Trophoblast cell (in vitro differentiated cells and primary cell): ENCODE measurements around the gene MAP4K5.
"Not testable (repeated sequence)": the region's sequence is repeated elsewhere in the genome, so short reads cannot be mapped to it uniquely, and the experiment has no call there.

Source experiments
- DNase-seq, 2 donors: peaks; one replicate each; pipeline ENCODE4 v3.0.0-alpha.2; 2016
- H2AFZ ChIP-seq: 2 replicates; pipeline ENCODE4 v1.6.1; 2013; ENCODE audit warnings: low read length, moderate library complexity, mild to moderate bottlenecking; ENCODE audit not compliant: insufficient read depth, poor library complexity
- H2AK5ac ChIP-seq: 2 replicates; pipeline ENCODE4 v1.6.1; 2013; ENCODE audit warnings: mild to moderate bottlenecking, low read length
- H2BK120ac ChIP-seq: 2 replicates; pipeline ENCODE4 v1.6.1; 2013; ENCODE audit warnings: low read length, mild to moderate bottlenecking, moderate library complexity; ENCODE audit not compliant: insufficient read depth, poor library complexity
- H2BK12ac ChIP-seq: 2 replicates; pipeline ENCODE4 v1.6.1; 2013; ENCODE audit warnings: mild to moderate bottlenecking, low read length, moderate library complexity
- H2BK5ac ChIP-seq: 2 replicates; pipeline ENCODE4 v1.6.1; 2013; ENCODE audit warnings: low read length, low read depth, moderate library complexity, mild to moderate bottlenecking; ENCODE audit not compliant: poor library complexity
- H3K14ac ChIP-seq: 2 replicates; pipeline ENCODE4 v1.6.1; 2013; ENCODE audit warnings: mild to moderate bottlenecking, low read length
- H3K18ac ChIP-seq: 2 replicates; pipeline ENCODE4 v1.6.1; 2013; ENCODE audit warnings: mild to moderate bottlenecking, low read length
- H3K23ac ChIP-seq: 2 replicates; pipeline ENCODE4 v1.6.1; 2013; ENCODE audit warnings: low read length
- H3K27ac ChIP-seq: 2 replicates; pipeline ENCODE4 v1.5.1; 2013; ENCODE audit warnings: low read depth, mild to moderate bottlenecking, inconsistent platforms, low read length, moderate library complexity
- H3K27me3 ChIP-seq: 2 replicates; pipeline ENCODE4 v1.6.1; 2013; ENCODE audit warnings: inconsistent platforms, mild to moderate bottlenecking, low read length, moderate library complexity; ENCODE audit not compliant: insufficient read depth
- H3K36me3 ChIP-seq, 2 experiments: 1 replicate in 1 of 2; 2 replicates in 1 of 2; pipeline ENCODE4 v1.6.1; 2013; ENCODE audit warnings: low read length in 2 of 2, mild to moderate bottlenecking in 2 of 2, moderate library complexity in 1 of 2; ENCODE audit not compliant: insufficient read depth in 2 of 2, control insufficient read depth in 1 of 2
- H3K4ac ChIP-seq: 2 replicates; pipeline ENCODE4 v1.6.1; 2013; ENCODE audit warnings: low read depth, mild to moderate bottlenecking, low read length, moderate library complexity
- H3K4me1 ChIP-seq, 2 experiments: 1 replicate in 1 of 2; 2 replicates in 1 of 2; pipeline ENCODE4 v1.6.1; 2013; ENCODE audit warnings: low read length in 2 of 2, mild to moderate bottlenecking in 2 of 2, moderate library complexity in 1 of 2; ENCODE audit not compliant: insufficient read depth in 2 of 2, control insufficient read depth in 1 of 2
- H3K4me2 ChIP-seq: 2 replicates; pipeline ENCODE4 v1.6.1; 2013; ENCODE audit warnings: inconsistent platforms, mild to moderate bottlenecking, low read length, moderate library complexity
- H3K4me3 ChIP-seq: 2 replicates; pipeline ENCODE4 v1.5.1; 2013; ENCODE audit warnings: mild to moderate bottlenecking, low read depth, low read length, inconsistent platforms
- H3K79me1 ChIP-seq: one replicate; pipeline ENCODE4 v1.6.1; 2013; ENCODE audit warnings: low read length
- H3K79me2 ChIP-seq: 2 replicates; pipeline ENCODE4 v1.6.1; 2013; ENCODE audit warnings: low read length, mild to moderate bottlenecking; ENCODE audit not compliant: control insufficient read depth, insufficient read depth, poor library complexity
- H3K9ac ChIP-seq: 2 replicates; pipeline ENCODE4 v1.6.1; 2013; ENCODE audit warnings: mild to moderate bottlenecking, low read length
- H3K9me3 ChIP-seq: 2 replicates; pipeline ENCODE4 v1.6.1; 2013; ENCODE audit warnings: low read depth, mild to moderate bottlenecking, control low read depth, inconsistent platforms, low read length; ENCODE audit not compliant: insufficient read depth
- H4K12ac ChIP-seq: 2 replicates; pipeline ENCODE4 v1.6.1; 2013; ENCODE audit warnings: low read depth, mild to moderate bottlenecking, low read length, moderate library complexity
- H4K8ac ChIP-seq: 2 replicates; pipeline ENCODE4 v1.6.1; 2013; ENCODE audit warnings: low read depth, mild to moderate bottlenecking, low read length, moderate library complexity
- H4K91ac ChIP-seq: one replicate; pipeline ENCODE4 v1.6.1; 2013; ENCODE audit warnings: low read depth, mild to moderate bottlenecking, low read length, moderate library complexity
- WGBS: extraction: QIAGEN DNeasy Blood & Tissue Kit; methylation state at CpG from one replicate; pipeline ENCODE4 v1.1.7; 2013; ENCODE audit warnings: missing lambda C conversion rate; ENCODE audit not compliant: insufficient read length, insufficient coverage; ENCODE audit errors: extremely low coverage; 5-methylcytosine and 5-hydroxymethylcytosine counted together

MAP4K5 gene

DNA sequence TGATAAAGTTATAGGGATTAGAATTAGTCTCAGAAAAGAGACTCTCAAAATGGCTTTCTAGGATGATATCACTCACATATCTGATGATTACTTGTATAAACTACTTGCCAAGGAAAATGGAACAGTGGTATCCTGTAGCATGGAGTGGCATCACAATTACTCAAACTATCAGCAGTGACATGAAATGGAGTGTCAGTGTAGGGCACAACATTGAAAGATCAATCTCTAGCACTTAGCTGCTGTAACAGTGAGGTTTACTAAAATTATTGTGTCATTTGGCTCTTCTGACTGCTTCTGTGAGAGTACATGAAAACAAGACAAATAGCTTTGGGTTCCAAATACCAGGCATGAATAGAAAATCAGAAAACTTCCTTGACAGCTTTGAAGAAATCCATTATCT, 6.7 kb upstream of the MAP4K5 start:
- no peak overlapping the region for H2AFZ ChIP-seq
- H4K8ac ChIP-seq = no peak overlapping the region
- no peak overlapping the region for H2BK120ac ChIP-seq
- H3K4me3 ChIP-seq = no peak overlapping the region
- H3K9ac ChIP-seq = no peak overlapping the region
- no peaks in the 10 kb centered on the region for H3K27me3 ChIP-seq
- no peak overlapping the region for H3K4me2 ChIP-seq
- H2BK12ac ChIP-seq = no peak overlapping the region
- no peak overlapping the region for H3K14ac ChIP-seq
- H3K4me1 ChIP-seq = no peaks in the 10 kb centered on the region
- no peaks in the 10 kb centered on the region for H3K79me1 ChIP-seq
- H2AK5ac ChIP-seq = no peak overlapping the region
- H3K9me3 ChIP-seq = peaks cover 8% of the 10 kb centered on the region
- no peak overlapping the region for H2BK5ac ChIP-seq
- no peaks in the 10 kb centered on the region for H3K79me2 ChIP-seq
- H4K12ac ChIP-seq = no peak overlapping the region
- no peak overlapping the region for H3K4ac ChIP-seq
- H3K36me3 ChIP-seq = no peaks in the 10 kb centered on the region
- no peak overlapping the region for H3K18ac ChIP-seq
- H3K27ac ChIP-seq = no peak overlapping the region
- H3K23ac ChIP-seq = no peak overlapping the region
- no peak for DNase-seq
- H4K91ac ChIP-seq = no peak overlapping the region

DNA sequence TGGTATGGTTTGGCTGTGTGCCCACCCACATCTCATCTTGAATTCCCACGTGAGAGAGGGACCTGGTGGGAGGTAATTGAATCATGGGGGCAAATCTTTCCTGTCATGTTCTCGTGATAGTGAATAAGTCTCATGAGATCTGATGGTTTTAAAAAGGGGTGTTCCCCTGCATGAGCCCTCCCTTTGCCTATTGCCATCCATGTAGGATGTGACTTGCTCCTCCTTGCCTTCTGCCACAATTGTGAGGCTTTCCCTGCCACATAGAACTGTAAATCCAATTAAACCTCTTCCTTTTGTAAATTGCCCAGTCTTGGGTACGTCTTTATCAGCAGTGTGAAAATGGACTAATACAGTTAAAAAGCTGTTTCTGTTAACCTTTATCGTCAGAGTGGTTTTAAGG, 5.7 kb upstream of the MAP4K5 start:
- not testable (repeated sequence) for DNase-seq, H3K79me2 ChIP-seq, H2AFZ ChIP-seq, H3K27ac ChIP-seq, H4K91ac ChIP-seq, H3K9ac ChIP-seq, H4K12ac ChIP-seq, H3K36me3 ChIP-seq, H3K18ac ChIP-seq, H4K8ac ChIP-seq, H3K4me3 ChIP-seq, H3K4me1 ChIP-seq, H2BK5ac ChIP-seq, H2AK5ac ChIP-seq, H3K9me3 ChIP-seq, H3K4me2 ChIP-seq, H3K23ac ChIP-seq, H3K4ac ChIP-seq, H3K79me1 ChIP-seq, H2BK120ac ChIP-seq, H3K14ac ChIP-seq, H2BK12ac ChIP-seq, H3K27me3 ChIP-seq
- no CpG with 5 or more reads among the region's 4 CpGs for WGBS

DNA sequence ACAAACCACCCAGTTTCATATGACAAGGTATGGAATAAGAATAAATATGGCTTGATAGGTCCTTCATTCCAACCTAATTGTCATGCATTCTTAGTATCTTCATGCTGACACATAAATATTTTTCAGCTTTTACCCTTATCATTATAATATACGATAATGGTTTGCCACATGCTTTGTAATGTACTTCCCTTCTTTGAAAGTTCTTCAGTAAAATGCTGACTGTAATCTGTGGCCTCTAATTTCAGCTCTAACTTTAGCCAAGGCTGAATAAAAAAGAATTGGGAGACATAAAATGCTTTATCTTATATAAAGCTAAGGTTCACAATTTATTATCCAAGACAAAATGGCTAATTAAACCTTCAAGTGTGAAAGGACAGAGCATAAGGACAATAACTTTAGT, 2.6 kb upstream of the MAP4K5 start:
- Histone ChIP-seq H4K12ac (no peak overlapping the region), H3K4me3 (no peak overlapping the region), H3K4ac (no peak overlapping the region), H3K4me2 (no peak overlapping the region), H2BK120ac (no peak overlapping the region), H2BK12ac (no peak overlapping the region), H4K8ac (no peak overlapping the region), H3K14ac (no peak overlapping the region), H3K79me2 (peaks cover 11% of the 10 kb centered on the region), H3K36me3 (no peaks in the 10 kb centered on the region), H3K18ac (no peak overlapping the region), H2AK5ac (no peak overlapping the region), H4K91ac (no peak overlapping the region), H3K79me1 (peaks cover 10% of the 10 kb centered on the region), H3K9ac (no peak overlapping the region), H3K4me1 (peaks cover 4% of the 10 kb centered on the region in 2 experiments), H3K23ac (no peak overlapping the region), H3K9me3 (peaks cover 8% of the 10 kb centered on the region), H3K27ac (no peak overlapping the region), H2BK5ac (no peak overlapping the region), H3K27me3 (no peaks in the 10 kb centered on the region), H2AFZ (no peak overlapping the region)
- no CpG with 5 or more reads among the region's 1 CpG for WGBS
- no peak for DNase-seq

DNA sequence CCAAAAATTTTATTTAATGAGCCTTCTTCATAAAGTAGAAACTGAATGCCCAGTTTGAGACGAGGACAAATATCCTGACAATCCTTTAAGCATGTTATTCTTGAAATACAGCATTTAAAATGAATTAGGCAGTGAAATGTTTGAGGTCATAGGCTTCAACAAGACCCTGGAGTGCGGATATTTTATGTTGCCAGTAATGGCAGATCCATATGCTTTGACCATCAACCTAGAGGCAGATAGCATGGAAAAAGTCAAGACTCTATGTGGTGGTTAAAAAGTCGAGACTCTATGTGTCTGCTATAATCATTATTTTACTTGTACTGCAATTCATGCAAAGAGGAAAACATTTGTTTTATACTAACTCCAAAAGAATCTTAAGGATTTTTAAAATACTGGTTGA, 2.0 kb upstream of the MAP4K5 start:
- H2AK5ac ChIP-seq = no peak overlapping the region
- H3K4ac ChIP-seq = no peak overlapping the region
- H2BK120ac ChIP-seq = no peak overlapping the region
- peaks cover 10% of the 10 kb centered on the region for H3K79me1 ChIP-seq
- H3K4me1 ChIP-seq = peaks cover 4 to 8% of the 10 kb centered on the region in 2 experiments
- H3K27me3 ChIP-seq = no peaks in the 10 kb centered on the region
- no peak overlapping the region for H3K9ac ChIP-seq
- H3K79me2 ChIP-seq = peaks cover 14% of the 10 kb centered on the region
- no peak overlapping the region for H3K27ac ChIP-seq
- H3K36me3 ChIP-seq = no peaks in the 10 kb centered on the region
- H3K4me2 ChIP-seq = no peak overlapping the region
- no peak overlapping the region for H3K18ac ChIP-seq
- no peak overlapping the region for H4K91ac ChIP-seq
- no peak overlapping the region for H4K12ac ChIP-seq
- no CpG with 5 or more reads among the region's 3 CpGs for WGBS
- H2BK5ac ChIP-seq = no peak overlapping the region
- no peak overlapping the region for H2BK12ac ChIP-seq
- peaks cover 8% of the 10 kb centered on the region for H3K9me3 ChIP-seq
- DNase-seq = no peak
- no peak overlapping the region for H4K8ac ChIP-seq
- H2AFZ ChIP-seq = no peak overlapping the region
- no peak overlapping the region for H3K4me3 ChIP-seq
- H3K23ac ChIP-seq = no peak overlapping the region
- H3K14ac ChIP-seq = no peak overlapping the region
